GM21825 (cell line): ENCODE results near the gene LZIC.
A peak's percentile ranks its signal among the peaks of the same experiment; 100 is the strongest.

ENCODE experiments used
- ATAC-seq: cut with Tn5 transposase; IDR thresholded peaks from one replicate; pipeline ENCODE4 v1.9.1; 2021; ENCODE audit warnings: mild to moderate bottlenecking, moderate library complexity; ENCODE audit not compliant: unreplicated experiment

Gene LZIC

DNA sequence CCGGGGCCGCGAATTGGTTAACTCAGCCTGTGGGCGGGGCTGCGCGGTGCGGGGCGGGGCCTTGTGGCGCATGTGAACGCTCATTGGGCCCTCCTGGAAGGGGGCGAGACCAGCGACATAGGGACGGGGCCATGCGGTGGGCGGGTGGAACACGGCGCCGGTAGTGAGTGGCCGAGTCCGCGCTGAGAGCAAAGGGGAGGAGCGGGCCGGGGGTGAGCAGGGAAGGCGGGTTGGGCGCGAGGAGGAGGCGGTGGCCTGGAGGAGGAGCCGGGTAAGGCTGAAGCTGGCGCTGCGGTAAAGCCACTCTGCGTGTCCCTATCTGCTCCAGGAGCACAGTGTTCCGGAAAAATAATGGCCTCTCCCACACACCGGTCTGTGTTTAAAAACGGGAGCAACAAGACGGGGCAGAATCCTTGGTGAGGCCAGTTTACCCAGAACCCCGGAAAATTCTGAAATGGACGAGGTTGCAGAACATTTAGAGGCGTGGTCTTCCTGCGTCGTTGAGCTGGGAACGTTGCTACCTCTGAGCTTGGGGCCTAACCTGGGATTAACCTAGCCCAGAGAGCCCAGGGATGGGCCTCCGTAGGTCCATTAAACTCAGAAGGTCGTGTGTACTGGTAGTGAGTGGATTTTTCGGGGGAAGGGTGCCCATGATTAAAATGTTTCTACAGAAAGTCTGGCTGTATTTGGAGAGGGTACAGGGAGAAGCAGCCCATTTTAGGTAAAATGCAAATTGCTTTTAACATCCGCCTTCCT is 32.6 kb downstream of the LZIC start:
- peak; percentile 93 for ATAC-seq

- ATAC-seq: peak; percentile 74
Observed at GRCh38 chr1:9910076-9910422, 33.1 kb downstream of the LZIC start, which contains the start of gene CTNNBIP1. Gene CTNNBIP1 (minus strand): TSS chr1:9910269. CDS start chr1:9872064, 38,205 bp downstream.

- ATAC-seq: no peak
Observed at GRCh38 chr1:9909234-9910046, 33.8 kb downstream of the LZIC start.

DNA sequence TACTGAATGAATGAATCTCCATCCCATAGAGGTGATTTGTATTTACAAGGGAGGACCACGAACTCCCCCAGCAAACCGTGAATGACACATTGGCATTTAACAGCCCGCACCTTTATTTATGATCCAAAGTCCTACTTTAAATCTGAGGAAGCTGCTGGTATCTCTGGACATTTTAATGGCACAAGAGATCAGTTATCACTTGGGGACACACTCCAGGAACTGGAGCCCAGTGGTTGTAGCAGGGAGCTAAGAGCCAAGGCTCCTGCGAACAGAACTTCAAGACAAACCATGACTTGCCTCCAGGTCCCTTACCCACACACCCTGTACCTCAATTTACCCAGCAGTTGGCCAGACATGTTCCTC is 34.3 kb downstream of the LZIC start:
- ATAC-seq: no peak

- no peak for ATAC-seq
Observed at GRCh38 chr1:9907441-9907840, 35.8 kb downstream of the LZIC start.

- no peak for ATAC-seq
Observed at GRCh38 chr1:9906466-9906865, 36.7 kb downstream of the LZIC start.

- ATAC-seq: no peak
Observed at GRCh38 chr1:9905010-9905409, 38.2 kb downstream of the LZIC start.

DNA sequence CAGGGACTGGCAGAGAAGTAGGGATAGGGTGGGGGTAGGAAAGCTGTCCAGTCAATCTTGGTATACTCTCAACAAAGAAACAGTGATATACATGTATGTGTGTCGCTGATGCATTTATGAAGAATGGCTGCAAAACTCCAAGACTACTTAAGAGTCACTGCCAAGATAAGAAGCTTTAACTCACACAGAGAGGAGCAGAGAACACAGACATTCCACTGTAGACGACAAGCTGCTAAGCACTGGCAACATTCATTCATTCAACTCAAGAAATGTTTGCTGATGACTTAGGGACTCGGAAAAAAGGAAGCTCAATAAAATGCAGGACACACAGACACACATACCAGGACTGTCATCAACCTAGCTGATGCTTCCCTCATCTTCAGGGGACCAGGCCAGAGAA is 38.6 kb downstream of the LZIC start:
- no peak for ATAC-seq

GRCh38 chr1:9903801-9904527 is 39.2 kb downstream of the LZIC start:
- ATAC-seq: no peak

DNA sequence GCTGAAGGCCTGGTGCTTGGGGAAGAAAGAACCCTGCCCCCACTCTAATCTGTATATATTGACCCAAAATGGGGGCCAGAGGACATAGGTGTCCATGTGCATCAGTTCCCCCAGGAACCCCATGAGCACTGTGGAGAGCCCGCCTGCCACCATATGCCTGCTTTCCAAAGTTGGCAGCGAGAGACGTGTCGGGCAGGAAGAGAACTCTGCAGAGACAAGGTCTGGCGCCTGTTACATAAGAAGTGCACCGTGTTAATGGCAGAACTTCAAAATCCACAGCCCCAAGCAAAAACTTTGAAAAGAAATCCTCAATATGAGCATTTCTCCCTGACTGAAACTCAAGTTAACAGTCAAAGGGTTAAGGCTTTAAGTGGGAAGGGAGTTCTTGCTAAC is 41.1 kb downstream of the LZIC start:
- ATAC-seq: no peak

DNA sequence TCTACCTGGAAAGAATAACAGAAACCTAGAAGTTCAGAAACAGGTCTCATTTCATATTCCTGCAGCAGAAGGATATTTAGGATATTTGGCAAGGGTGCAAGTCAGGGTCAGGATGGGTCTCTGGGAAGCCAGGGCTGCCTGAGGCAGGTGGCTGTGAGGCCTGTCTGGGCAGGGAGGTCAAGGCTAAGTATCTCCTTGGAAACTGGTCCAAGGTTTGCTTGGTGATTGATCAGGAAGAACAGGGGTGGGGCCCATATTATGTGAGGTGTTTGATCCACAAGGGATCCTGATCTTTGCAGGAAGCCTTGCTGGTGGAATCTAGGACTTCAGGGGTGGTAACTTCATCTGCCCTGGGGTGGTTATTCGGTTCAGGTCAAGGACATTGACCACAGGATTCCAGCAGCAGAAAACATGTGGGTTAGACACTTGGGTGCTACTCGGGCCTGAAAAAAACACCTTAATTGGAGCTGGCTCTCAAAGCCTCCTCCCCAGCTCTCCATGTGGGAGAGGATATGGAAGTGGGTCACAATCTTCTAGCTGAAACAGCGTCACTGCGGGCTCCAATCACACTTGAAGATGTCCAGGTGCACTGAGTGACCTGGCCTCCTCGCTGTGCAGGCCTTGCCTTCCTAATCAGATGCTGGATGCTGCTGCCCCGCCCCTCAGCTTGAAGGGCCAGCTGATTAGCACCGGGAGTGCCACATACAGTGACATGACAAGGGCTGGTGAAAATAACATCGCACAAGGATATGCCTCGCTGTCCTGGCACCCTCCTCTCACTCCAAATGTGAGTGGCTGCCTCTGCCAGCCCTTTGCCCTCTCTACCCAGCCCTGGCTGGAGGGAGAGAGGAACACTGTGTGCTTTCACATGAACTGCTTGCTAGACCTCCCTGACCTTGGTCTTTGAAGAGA is 41.8 kb downstream of the LZIC start:
- ATAC-seq: no peak

GRCh38 chr1:9900142-9901043 is 42.8 kb downstream of the LZIC start:
- ATAC-seq: no peak

DNA sequence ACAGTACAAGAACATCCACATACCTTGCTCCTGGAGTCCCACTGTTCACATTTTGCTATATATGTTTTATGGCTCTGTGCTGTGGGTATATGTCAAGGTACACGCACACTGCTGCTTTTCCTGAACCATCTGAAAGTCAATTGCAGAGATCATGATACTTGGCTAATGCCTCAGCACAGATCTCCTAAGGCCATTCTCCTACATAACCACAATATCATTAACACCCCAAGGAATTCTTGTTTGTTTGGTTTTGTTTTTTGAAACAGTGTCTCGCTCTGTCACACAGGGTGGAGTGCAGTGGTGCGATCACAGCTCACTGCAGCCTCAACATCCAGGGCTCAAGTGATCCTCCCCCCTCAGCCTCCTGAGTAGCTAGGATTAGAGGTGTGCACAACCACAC is 49.1 kb downstream of the LZIC start:
- no peak for ATAC-seq

DNA sequence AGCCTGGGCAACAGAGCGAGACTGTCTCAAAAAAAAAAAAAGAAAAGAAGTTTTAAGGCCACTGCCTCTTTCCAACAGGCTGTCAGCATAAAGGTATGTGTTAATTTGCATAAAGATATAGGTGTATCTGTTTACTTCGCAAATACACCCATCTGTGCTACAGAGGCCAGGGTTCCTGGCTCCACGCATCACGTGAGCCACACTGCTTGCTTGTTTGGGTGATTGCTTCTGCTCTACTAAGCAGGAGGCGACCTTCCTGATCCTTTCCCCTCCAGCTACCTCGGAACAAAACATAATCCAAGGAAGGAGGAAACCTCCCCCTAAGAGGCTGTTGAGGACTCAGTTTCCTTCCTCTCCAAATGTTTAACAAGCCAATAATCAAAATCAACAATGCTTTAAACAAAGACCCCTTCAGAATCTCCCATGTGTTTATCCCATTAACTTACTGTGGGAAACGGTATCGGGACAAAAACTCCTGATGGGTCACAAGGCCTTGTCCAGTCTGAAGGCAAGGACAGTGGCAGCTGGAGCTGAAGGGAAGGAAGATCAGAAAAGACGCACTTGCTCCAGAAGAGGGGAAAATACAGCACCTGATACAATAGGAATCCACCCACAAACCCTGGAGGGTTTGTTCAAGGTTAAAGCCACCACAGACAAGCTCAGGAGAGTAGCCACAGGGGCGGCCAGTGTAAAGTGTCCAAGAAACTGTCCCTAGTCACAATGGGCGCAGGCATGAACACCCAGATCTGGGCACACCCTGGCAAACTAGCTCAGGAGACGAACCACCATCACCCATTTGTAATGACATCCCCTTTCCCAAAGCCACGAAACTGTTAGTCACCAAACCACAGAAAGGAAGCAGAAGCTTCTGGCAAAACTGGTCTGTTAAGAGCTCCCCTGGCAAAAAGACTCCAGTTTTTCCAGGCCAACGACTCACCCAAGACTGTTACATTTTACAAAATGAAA is 50.3 kb downstream of the LZIC start:
- no peak for ATAC-seq

DNA sequence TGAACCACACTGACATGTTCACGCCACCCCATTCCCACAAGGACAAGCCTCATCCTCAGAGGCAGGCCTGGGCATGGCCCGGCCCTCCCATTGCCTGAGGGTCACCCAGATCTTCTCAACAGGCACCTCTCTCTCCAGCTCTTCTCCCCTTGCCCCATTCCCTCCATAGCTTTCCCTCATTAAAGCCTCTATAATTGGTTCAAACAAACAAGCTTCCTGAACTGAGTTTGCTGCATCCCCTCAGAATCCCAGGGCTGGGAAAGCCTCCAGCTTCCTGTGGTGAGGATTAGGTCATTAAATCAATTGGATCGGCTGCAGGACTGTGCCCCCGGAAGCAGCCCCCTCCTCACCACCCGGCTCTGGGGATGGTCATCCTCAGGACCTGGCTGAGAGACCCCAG is 52.0 kb downstream of the LZIC start:
- no peak for ATAC-seq

DNA sequence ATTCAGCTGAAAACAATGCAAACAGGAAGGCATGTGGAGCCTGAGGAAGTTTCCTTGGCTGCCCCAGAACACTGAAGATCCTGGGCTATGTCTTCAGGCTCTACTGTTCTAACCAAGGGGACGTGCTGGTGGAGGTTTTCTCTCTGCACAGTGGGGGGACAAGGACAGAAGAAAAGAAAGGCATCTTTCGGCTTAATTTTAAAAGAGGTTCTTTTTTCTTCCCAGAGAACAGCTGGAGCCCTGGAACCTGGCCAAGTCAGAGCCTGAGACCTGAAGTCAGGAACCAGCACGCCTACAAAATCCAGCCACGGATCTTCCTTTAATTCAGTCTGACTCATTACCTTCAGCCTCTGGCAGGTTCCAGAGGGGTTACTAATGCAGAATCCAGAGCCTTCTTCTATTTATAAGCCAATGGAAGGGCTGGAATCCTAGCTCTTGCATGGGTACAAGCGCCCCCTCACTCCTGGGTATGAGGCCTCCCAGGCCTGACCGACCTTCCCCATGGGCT is 52.9 kb downstream of the LZIC start:
- no peak for ATAC-seq

GRCh38 chr1:9889411-9889810 is 53.8 kb downstream of the LZIC start:
- no peak for ATAC-seq

- ATAC-seq: no peak
Observed at GRCh38 chr1:9888886-9889285, 54.3 kb downstream of the LZIC start.
